ENCODE data around the gene CEMIP.

DNA sequence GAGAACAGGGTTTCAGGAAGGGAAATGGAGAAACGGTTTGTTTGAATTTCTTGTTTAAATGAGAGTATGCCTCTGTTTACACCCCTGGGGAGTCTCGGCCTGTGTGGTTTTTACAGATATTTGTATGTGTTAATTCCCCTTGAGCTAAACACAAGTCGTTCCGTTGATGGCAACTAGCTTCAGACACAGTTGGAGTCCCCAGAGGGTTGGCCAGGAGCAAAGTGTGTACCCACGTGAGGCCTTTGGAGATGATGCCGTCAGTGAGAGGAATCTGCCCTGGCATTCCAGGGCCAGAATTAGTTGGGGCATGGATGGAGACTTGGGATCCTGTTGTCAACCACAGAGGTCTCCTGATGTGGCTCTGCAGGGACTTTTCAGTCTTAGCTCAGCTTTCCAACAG lies 44.0 kb downstream of the CEMIP start:
- TF ChIP-seq, protein P1, sequence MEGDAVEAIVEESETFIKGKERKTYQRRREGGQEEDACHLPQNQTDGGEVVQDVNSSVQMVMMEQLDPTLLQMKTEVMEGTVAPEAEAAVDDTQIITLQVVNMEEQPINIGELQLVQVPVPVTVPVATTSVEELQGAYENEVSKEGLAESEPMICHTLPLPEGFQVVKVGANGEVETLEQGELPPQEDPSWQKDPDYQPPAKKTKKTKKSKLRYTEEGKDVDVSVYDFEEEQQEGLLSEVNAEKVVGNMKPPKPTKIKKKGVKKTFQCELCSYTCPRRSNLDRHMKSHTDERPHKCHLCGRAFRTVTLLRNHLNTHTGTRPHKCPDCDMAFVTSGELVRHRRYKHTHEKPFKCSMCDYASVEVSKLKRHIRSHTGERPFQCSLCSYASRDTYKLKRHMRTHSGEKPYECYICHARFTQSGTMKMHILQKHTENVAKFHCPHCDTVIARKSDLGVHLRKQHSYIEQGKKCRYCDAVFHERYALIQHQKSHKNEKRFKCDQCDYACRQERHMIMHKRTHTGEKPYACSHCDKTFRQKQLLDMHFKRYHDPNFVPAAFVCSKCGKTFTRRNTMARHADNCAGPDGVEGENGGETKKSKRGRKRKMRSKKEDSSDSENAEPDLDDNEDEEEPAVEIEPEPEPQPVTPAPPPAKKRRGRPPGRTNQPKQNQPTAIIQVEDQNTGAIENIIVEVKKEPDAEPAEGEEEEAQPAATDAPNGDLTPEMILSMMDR (IDR thresholded peaks at IDR 0.05) = no peak
- no peak for TF ChIP-seq POLR2A (IDR thresholded peaks at IDR 0.05)
